Progenitor cell of endocrine pancreas (in vitro differentiated cells): ENCODE measurements around the gene TRMO. TPM values are rescaled to one million over a fixed set of nuclear protein-coding genes. Genes with fewer than 3 reads are reported as not detected.
A peak's percentile ranks its signal among the peaks of the same experiment; 100 is the strongest.

Experiments
- DNase-seq: peaks from one replicate; pipeline ENCODE4 v3.0.0; 2021; ENCODE audit warnings: low spot score; ENCODE audit not compliant: unreplicated experiment
- H3K27ac Mint-ChIP-seq: 2 replicates; pipeline ENCODE4 v1.8.0; 2021; ENCODE audit warnings: mild to moderate bottlenecking, moderate library complexity, mixed read lengths
- H3K27me3 Mint-ChIP-seq: 2 replicates; pipeline ENCODE4 v1.8.0; 2021; ENCODE audit warnings: mixed read lengths
- H3K36me3 Mint-ChIP-seq: 2 replicates; pipeline ENCODE4 v1.8.0; 2022; ENCODE audit warnings: mixed read lengths; ENCODE audit not compliant: insufficient read depth
- H3K4me1 Mint-ChIP-seq: 2 replicates; pipeline ENCODE4 v1.8.0; 2021; ENCODE audit warnings: low read depth, mixed read lengths
- H3K4me3 Mint-ChIP-seq: 2 replicates; pipeline ENCODE4 v1.8.0; 2021; ENCODE audit warnings: low read depth, mild to moderate bottlenecking, moderate library complexity, mixed read lengths
- H3K9me3 Mint-ChIP-seq: 2 replicates; pipeline ENCODE4 v1.8.0; 2021; ENCODE audit warnings: low read depth, mixed read lengths
- total RNA-seq: library from RNA; stranded (reverse); gene quantifications from 2 replicates; pipeline ENCODE4 v1.2.1, GENCODE V29; 2021
- TF ChIP-seq, protein P1 (sequence below): fragments of 200-600 bp; sonication (generic); IDR thresholded peaks from one replicate; pipeline ENCODE4 v1.5.0; 2021; ENCODE audit warnings: antibody characterized with exemption, mild to moderate bottlenecking; ENCODE audit not compliant: unreplicated experiment

The TRMO gene
- total RNA-seq, 1 donor from 2014 or later: 14.2 TPM

- peaks cover 4% of the 10 kb centered on the region for H3K36me3 Mint-ChIP-seq
- no peak overlapping the region for H3K27ac Mint-ChIP-seq
- H3K9me3 Mint-ChIP-seq: peaks cover 4% of the 10 kb centered on the region
- H3K27me3 Mint-ChIP-seq: peaks cover 26% of the 10 kb centered on the region
- no peak for DNase-seq
- H3K4me1 Mint-ChIP-seq: no peaks in the 10 kb centered on the region
- H3K4me3 Mint-ChIP-seq: no peak overlapping the region
- TF ChIP-seq, protein P1, sequence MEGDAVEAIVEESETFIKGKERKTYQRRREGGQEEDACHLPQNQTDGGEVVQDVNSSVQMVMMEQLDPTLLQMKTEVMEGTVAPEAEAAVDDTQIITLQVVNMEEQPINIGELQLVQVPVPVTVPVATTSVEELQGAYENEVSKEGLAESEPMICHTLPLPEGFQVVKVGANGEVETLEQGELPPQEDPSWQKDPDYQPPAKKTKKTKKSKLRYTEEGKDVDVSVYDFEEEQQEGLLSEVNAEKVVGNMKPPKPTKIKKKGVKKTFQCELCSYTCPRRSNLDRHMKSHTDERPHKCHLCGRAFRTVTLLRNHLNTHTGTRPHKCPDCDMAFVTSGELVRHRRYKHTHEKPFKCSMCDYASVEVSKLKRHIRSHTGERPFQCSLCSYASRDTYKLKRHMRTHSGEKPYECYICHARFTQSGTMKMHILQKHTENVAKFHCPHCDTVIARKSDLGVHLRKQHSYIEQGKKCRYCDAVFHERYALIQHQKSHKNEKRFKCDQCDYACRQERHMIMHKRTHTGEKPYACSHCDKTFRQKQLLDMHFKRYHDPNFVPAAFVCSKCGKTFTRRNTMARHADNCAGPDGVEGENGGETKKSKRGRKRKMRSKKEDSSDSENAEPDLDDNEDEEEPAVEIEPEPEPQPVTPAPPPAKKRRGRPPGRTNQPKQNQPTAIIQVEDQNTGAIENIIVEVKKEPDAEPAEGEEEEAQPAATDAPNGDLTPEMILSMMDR: no peak
Measured at GRCh38 chr9:97892421-97892820, 29.9 kb downstream of the TRMO start.

DNA sequence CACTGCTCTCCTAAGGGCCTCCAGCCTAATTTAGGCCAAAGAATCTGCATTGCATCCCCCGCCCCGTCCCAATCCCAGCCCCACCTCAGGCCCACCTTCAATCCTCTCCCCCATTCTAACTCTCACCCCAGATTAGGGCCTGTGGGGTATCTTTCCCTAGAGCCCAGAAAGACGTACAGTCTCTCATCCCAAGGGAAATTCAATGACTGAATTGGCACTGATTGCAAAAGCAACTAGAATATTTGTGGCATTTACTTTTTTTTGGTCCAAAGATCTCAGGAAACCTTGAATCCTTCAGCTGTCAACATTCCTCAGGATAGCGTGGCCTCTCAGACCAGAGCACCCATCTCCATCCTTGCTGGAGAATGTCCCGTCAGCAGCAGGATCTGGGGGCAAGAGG is 30.6 kb downstream of the TRMO start:
- H3K36me3 Mint-ChIP-seq: peaks cover 4% of the 10 kb centered on the region
- no peak overlapping the region for H3K27ac Mint-ChIP-seq
- DNase-seq: no peak
- peaks cover 4% of the 10 kb centered on the region for H3K9me3 Mint-ChIP-seq
- H3K4me3 Mint-ChIP-seq: no peak overlapping the region
- no peaks in the 10 kb centered on the region for H3K4me1 Mint-ChIP-seq
- TF ChIP-seq, protein P1: no peak
- peaks cover 27% of the 10 kb centered on the region for H3K27me3 Mint-ChIP-seq

DNA sequence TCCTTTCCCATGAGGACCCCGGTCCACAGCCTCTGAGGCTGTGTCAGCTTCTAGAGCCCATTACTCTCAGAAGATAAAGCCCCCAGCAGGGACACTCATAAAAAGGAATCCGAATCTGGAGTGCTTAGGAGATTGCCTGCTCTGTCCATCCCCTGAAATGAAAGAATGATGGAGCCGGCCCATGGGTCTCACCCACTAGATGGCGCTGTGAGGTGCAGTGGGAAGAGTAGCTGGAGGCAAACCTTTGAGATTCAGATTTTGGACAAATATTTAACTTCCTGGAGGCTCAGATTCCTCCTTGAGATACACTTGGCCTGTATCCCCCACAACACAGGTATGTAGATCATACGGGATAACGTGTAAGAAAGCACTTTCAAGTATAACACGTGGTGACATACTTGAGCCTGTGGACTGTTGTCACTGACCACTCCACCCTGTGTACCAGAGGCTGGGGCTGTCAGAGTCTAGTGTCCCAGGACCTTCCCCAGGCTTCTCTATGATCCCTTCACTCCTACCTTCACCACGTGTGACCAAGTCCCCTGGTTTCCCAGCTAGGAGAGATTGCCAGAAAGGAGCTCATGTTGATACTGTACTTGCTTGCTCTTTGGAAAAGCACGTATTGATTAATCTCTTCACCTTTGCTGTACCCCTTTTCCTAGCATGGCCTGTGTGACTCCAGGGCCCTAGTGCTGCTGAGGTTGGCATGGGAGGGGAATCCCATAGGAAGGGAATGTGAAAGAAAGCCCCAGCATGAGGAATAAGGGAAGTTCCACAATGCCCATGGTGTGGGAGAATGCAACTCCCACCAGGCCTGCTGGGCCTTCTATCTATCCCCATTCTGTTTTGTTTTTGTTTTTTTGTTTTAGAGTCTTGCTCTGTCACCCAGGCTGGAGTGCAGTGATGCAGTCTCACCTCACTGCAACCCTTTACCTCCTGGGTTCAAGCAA is 32.1 kb downstream of the TRMO start:
- H3K4me1 Mint-ChIP-seq: no peaks in the 10 kb centered on the region
- H3K36me3 Mint-ChIP-seq: no peaks in the 10 kb centered on the region
- H3K4me3 Mint-ChIP-seq: no peak overlapping the region
- peaks cover 4% of the 10 kb centered on the region for H3K9me3 Mint-ChIP-seq
- H3K27ac Mint-ChIP-seq: no peak overlapping the region
- DNase-seq: peak; percentile 14
- H3K27me3 Mint-ChIP-seq: peaks cover 27% of the 10 kb centered on the region
- TF ChIP-seq, protein P1: peak; percentile 68

GRCh38 chr9:97880336-97880735 is 42.0 kb downstream of the TRMO start:
- Mint-ChIP-seq H3K27me3 (peaks cover 32% of the 10 kb centered on the region), H3K4me3 (no peak overlapping the region), H3K27ac (no peak overlapping the region), H3K36me3 (no peaks in the 10 kb centered on the region), H3K9me3 (peaks cover 12% of the 10 kb centered on the region), H3K4me1 (no peaks in the 10 kb centered on the region)
- TF ChIP-seq, protein P1: no peak
- no peak for DNase-seq

DNA sequence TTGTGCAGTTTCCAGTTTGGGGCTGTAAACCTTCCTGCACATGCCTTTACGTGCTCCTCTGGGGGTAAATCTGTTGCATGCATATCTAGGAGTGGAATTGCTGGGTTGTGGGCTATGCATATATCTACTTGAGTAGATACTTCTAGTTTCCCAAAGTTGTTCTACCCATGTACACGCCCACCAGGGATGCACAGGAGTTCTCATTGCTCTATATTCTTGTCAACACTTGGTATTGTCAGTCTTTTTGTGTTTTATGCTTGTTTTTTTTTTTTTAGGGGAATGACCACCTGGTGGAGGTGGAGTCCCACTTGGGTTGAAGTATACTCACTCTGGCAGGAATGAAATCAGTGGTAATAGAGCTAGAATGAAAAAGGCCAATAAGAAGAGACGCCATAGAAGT is 46.2 kb downstream of the TRMO start:
- H3K36me3 Mint-ChIP-seq: no peaks in the 10 kb centered on the region
- no peak overlapping the region for H3K27ac Mint-ChIP-seq
- no peak for DNase-seq
- TF ChIP-seq, protein P1: no peak
- no peaks in the 10 kb centered on the region for H3K9me3 Mint-ChIP-seq
- H3K27me3 Mint-ChIP-seq: peaks cover 28% of the 10 kb centered on the region
- no peaks in the 10 kb centered on the region for H3K4me1 Mint-ChIP-seq
- H3K4me3 Mint-ChIP-seq: no peak overlapping the region
